Stimulated activated CD4-positive, alpha-beta T cell treated with anti-CD3 and anti-CD28 coated beads, TNF-alpha, amount 100 ng/mL, for 1 hour (primary cell): ENCODE measurements around the gene TWF2.

ENCODE experiments used
- DNase-seq, 3 donors: peaks; one replicate each; pipeline ENCODE4 v3.0.0-alpha.2; 2020; ENCODE audit warnings: low read depth in 3 of 3, low spot score in 1 of 3

The TWF2 gene

GRCh38 chr3:52204337-52205073, 34.5 kb downstream of the TWF2 start:
- DNase-seq: no peak

- DNase-seq: no peak
Observed at GRCh38 chr3:52203701-52204100, 35.3 kb downstream of the TWF2 start.

- no peak for DNase-seq
Observed at GRCh38 chr3:52202384-52203077, 36.4 kb downstream of the TWF2 start.

- DNase-seq: no peak
Observed at GRCh38 chr3:52200981-52201679, 37.8 kb downstream of the TWF2 start.

- no peak for DNase-seq
Observed at GRCh38 chr3:52198643-52199608, 40.0 kb downstream of the TWF2 start.

GRCh38 chr3:52197842-52198625, 40.9 kb downstream of the TWF2 start, which contains the start of gene ALAS1:
Gene ALAS1, plus strand, starts transcription at chr3:52198160. Its CDS starts 1,082 bp downstream, at chr3:52199242.
- DNase-seq: peak; percentile 84 to 96 (median 93)

GRCh38 chr3:52197499-52197841, 41.5 kb downstream of the TWF2 start:
- DNase-seq: no peak

GRCh38 chr3:52196977-52197376, 42.0 kb downstream of the TWF2 start:
- DNase-seq: no peak

- no peak for DNase-seq
Observed at GRCh38 chr3:52195823-52196331, 43.1 kb downstream of the TWF2 start.

GRCh38 chr3:52195291-52195597, 43.7 kb downstream of the TWF2 start:
- DNase-seq: no peak

GRCh38 chr3:52194485-52195290, 44.3 kb downstream of the TWF2 start:
- no peak for DNase-seq

- no peak for DNase-seq
Observed at GRCh38 chr3:52193065-52193464, 45.9 kb downstream of the TWF2 start.

- DNase-seq: no peak
Observed at GRCh38 chr3:52191663-52192062, 47.3 kb downstream of the TWF2 start.

GRCh38 chr3:52190294-52191074, 48.5 kb downstream of the TWF2 start:
- no peak for DNase-seq

- DNase-seq: no peak
Observed at GRCh38 chr3:52188556-52188955, 50.4 kb downstream of the TWF2 start.

GRCh38 chr3:52186729-52187128, 52.2 kb downstream of the TWF2 start:
- DNase-seq: no peak

- no peak for DNase-seq
Observed at GRCh38 chr3:52185837-52186236, 53.1 kb downstream of the TWF2 start.

GRCh38 chr3:52185311-52185710, 53.6 kb downstream of the TWF2 start:
- DNase-seq: no peak

GRCh38 chr3:52184690-52185089, 54.3 kb downstream of the TWF2 start:
- DNase-seq: no peak
